Activated CD4-positive, alpha-beta T cell treated with anti-CD3 and anti-CD28 coated beads, Interleukin-2, amount 50 U/mL, for 24 hours (primary cell): ENCODE measurements around the gene SMCO3.

Experiments
- DNase-seq, 2 donors: peaks; one replicate each; pipeline ENCODE4 v3.0.0-alpha.2; 2020; ENCODE audit warnings: low read depth in 1 of 2, low spot score in 1 of 2

SMCO3 gene

GRCh38 chr12:14828892-14829291 lies 14.9 kb upstream of the SMCO3 start:
- DNase-seq = no peak

- DNase-seq = no peak
Measured at GRCh38 chr12:14827043-14827442, 13.1 kb upstream of the SMCO3 start.

GRCh38 chr12:14826491-14826890 lies 12.5 kb upstream of the SMCO3 start:
- no peak for DNase-seq

- DNase-seq = no peak
Measured at GRCh38 chr12:14825256-14825655, 11.3 kb upstream of the SMCO3 start.

GRCh38 chr12:14824012-14824634 lies 10.1 kb upstream of the SMCO3 start:
- no peak for DNase-seq

- DNase-seq = no peak
Measured at GRCh38 chr12:14811486-14811885, 2.5 kb downstream of the SMCO3 start.

GRCh38 chr12:14810953-14811483 lies 3.0 kb downstream of the SMCO3 start:
- DNase-seq = no peak

- DNase-seq = no peak
Measured at GRCh38 chr12:14810167-14810952, 3.6 kb downstream of the SMCO3 start.

GRCh38 chr12:14803830-14804160 lies 10.2 kb downstream of the SMCO3 start:
- no peak for DNase-seq

GRCh38 chr12:14803011-14803829 lies 10.8 kb downstream of the SMCO3 start, which contains the start of the genes C12orf60 and WBP11:
Gene C12orf60, plus strand, starts transcription at chr12:14803670. Its CDS starts 19,266 bp downstream, at chr12:14822936.
Gene WBP11, minus strand, starts transcription at chr12:14803478. Its CDS starts 2,095 bp downstream, at chr12:14801383.
- peak; percentile 58 to 90 for DNase-seq

GRCh38 chr12:14802721-14803010 lies 11.3 kb downstream of the SMCO3 start:
- no peak for DNase-seq

- DNase-seq = no peak
Measured at GRCh38 chr12:14802247-14802646, 11.7 kb downstream of the SMCO3 start.

- no peak for DNase-seq
Measured at GRCh38 chr12:14795028-14795448, 18.9 kb downstream of the SMCO3 start.

GRCh38 chr12:14785568-14785967 lies 28.4 kb downstream of the SMCO3 start:
- no peak for DNase-seq

- DNase-seq = no peak
Measured at GRCh38 chr12:14784471-14784870, 29.5 kb downstream of the SMCO3 start.

- no peak for DNase-seq
Measured at GRCh38 chr12:14782756-14783155, 31.2 kb downstream of the SMCO3 start.

GRCh38 chr12:14781563-14781962 lies 32.4 kb downstream of the SMCO3 start:
- no peak for DNase-seq

GRCh38 chr12:14780859-14781258 lies 33.1 kb downstream of the SMCO3 start:
- DNase-seq = no peak

- no peak for DNase-seq
Measured at GRCh38 chr12:14779834-14780233, 34.1 kb downstream of the SMCO3 start.

GRCh38 chr12:14777271-14777670 lies 36.7 kb downstream of the SMCO3 start:
- no peak for DNase-seq

- DNase-seq = no peak
Measured at GRCh38 chr12:14776236-14776961, 37.6 kb downstream of the SMCO3 start.
